Smooth muscle cell (in vitro differentiated cells): Measurements from ENCODE around the gene USP43. TPM values are rescaled to one million over a fixed set of nuclear protein-coding genes. Genes with fewer than 3 reads are reported as not detected.

Source experiments
- DNase-seq: peaks from one replicate; lab custom pipeline; 2025; ENCODE audit not compliant: unreplicated experiment; lab: John Stamatoyannopoulos, UW
- H2AFZ ChIP-seq: fragments of 200-600 bp; sonication (generic); 2 replicates; pipeline ENCODE4 v1.6.0; 2016; ENCODE audit warnings: antibody characterized with exemption, low read depth, mild to moderate bottlenecking
- H3F3A ChIP-seq: fragments of 200-600 bp; sonication (generic); 2 replicates; pipeline ENCODE4 v1.6.0; 2017; ENCODE audit warnings: antibody characterized with exemption, low read depth
- H3K27ac ChIP-seq: fragments of 200-600 bp; sonication (generic); 2 replicates; pipeline ENCODE4 v1.5.1; 2016; ENCODE audit warnings: low read depth, mild to moderate bottlenecking
- H3K27me3 ChIP-seq: fragments of 200-600 bp; sonication (generic); 2 replicates; pipeline ENCODE4 v1.6.1; 2016; ENCODE audit warnings: low read depth, mild to moderate bottlenecking
- H3K36me3 ChIP-seq: fragments of 200-600 bp; sonication (generic); 2 replicates; pipeline ENCODE4 v1.5.1; 2016; ENCODE audit warnings: low read depth
- H3K4me1 ChIP-seq: fragments of 200-600 bp; sonication (generic); 2 replicates; pipeline ENCODE4 v1.5.1; 2016; ENCODE audit warnings: low read depth
- H3K4me2 ChIP-seq: fragments of 200-600 bp; sonication (generic); 2 replicates; pipeline ENCODE4 v1.6.0; 2016; ENCODE audit warnings: mild to moderate bottlenecking
- H3K4me3 ChIP-seq: fragments of 200-600 bp; sonication (generic); 2 replicates; pipeline ENCODE4 v1.5.1; 2016; ENCODE audit warnings: mild to moderate bottlenecking
- H3K79me2 ChIP-seq: fragments of 200-600 bp; sonication (generic); 2 replicates; pipeline ENCODE4 v1.6.0; 2016; ENCODE audit warnings: low read depth, mild to moderate bottlenecking
- H3K9ac ChIP-seq: fragments of 200-600 bp; sonication (generic); 2 replicates; pipeline ENCODE4 v1.6.0; 2016; ENCODE audit warnings: low read depth
- H3K9me3 ChIP-seq: fragments of 200-600 bp; sonication (generic); replicated peaks from 2 replicates; pipeline ENCODE4 v1.5.1; 2016; ENCODE audit warnings: low read depth
- H4K20me1 ChIP-seq: fragments of 200-600 bp; sonication (generic); 2 replicates; pipeline ENCODE4 v1.6.0; 2016; ENCODE audit warnings: low read depth
- CTCF ChIP-seq: fragments of 200-600 bp; sonication (generic); IDR thresholded peaks from 2 replicates; pipeline ENCODE4 v1.5.1; 2017; ENCODE audit warnings: borderline replicate concordance, mild to moderate bottlenecking, antibody characterized with exemption; ENCODE audit not compliant: insufficient read depth, poor library complexity, severe bottlenecking
- WGBS: methylation state at CpG from one replicate; pipeline ENCODE4 v1.1.7; 2016; ENCODE audit warnings: low lambda C conversion rate; 5-methylcytosine and 5-hydroxymethylcytosine counted together
- polyA plus RNA-seq: library from polyadenylated mRNA; unstranded; fragments of >200 nt; fragmentation: Nextera tagmentation; extraction: Ambion mirVana; gene quantifications from 2 replicates; pipeline ENCODE4 v1.2.1, GENCODE V29; 2016
- total RNA-seq: library from RNA; depleted of rRNA; stranded (reverse); fragments of >200 nt; gene quantifications from 2 replicates; pipeline ENCODE4 v1.2.3, GENCODE V29; 2014

The USP43 gene
- total and polyA plus RNA-seq, 2 experiments from 2014 or later = 2.0 to 2.7 TPM

- Histone ChIP-seq H3K4me1 (no peaks in the 10 kb centered on the region), H3K9ac (no peak overlapping the region), H3F3A (no peaks in the 10 kb centered on the region), H3K36me3 (no peaks in the 10 kb centered on the region), H3K9me3 (no peaks in the 10 kb centered on the region), H3K4me2 (no peak overlapping the region), H3K27me3 (no peaks in the 10 kb centered on the region), H3K79me2 (no peaks in the 10 kb centered on the region), H3K4me3 (no peak overlapping the region), H4K20me1 (no peaks in the 10 kb centered on the region), H3K27ac (no peak overlapping the region), H2AFZ (no peak overlapping the region)
- TF ChIP-seq CTCF = no peak
- 82% methylated on average over 9 of the region's 9 CpGs for WGBS
- DNase-seq = no peak
Measured at GRCh38 chr17:9750524-9750923, 105.2 kb downstream of the USP43 start.

- H3K79me2 ChIP-seq = no peaks in the 10 kb centered on the region
- no peaks in the 10 kb centered on the region for H3F3A ChIP-seq
- H3K36me3 ChIP-seq = no peaks in the 10 kb centered on the region
- no peak overlapping the region for H3K27ac ChIP-seq
- H3K4me2 ChIP-seq = no peak overlapping the region
- no peaks in the 10 kb centered on the region for H3K9me3 ChIP-seq
- WGBS = 69% methylated on average over 3 of the region's 3 CpGs
- no peaks in the 10 kb centered on the region for H3K4me1 ChIP-seq
- no peak for DNase-seq
- no peaks in the 10 kb centered on the region for H3K27me3 ChIP-seq
- no peaks in the 10 kb centered on the region for H4K20me1 ChIP-seq
- no peak overlapping the region for H2AFZ ChIP-seq
- no peak overlapping the region for H3K9ac ChIP-seq
- no peak overlapping the region for H3K4me3 ChIP-seq
- TF ChIP-seq CTCF = no peak
Measured at GRCh38 chr17:9755083-9755482, 109.8 kb downstream of the USP43 start.

GRCh38 chr17:9760266-9760665, 114.9 kb downstream of the USP43 start:
- TF ChIP-seq CTCF = no peak
- no peak overlapping the region for H3K27ac ChIP-seq
- H3K9ac ChIP-seq = no peak overlapping the region
- H3F3A ChIP-seq = no peaks in the 10 kb centered on the region
- H3K4me2 ChIP-seq = no peak overlapping the region
- peaks cover 24% of the 10 kb centered on the region for H3K27me3 ChIP-seq
- H2AFZ ChIP-seq = no peak overlapping the region
- 79% methylated on average over 1 of the region's 1 CpG for WGBS
- DNase-seq = no peak
- no peaks in the 10 kb centered on the region for H3K4me1 ChIP-seq
- no peaks in the 10 kb centered on the region for H3K9me3 ChIP-seq
- H3K36me3 ChIP-seq = no peaks in the 10 kb centered on the region
- H3K79me2 ChIP-seq = no peaks in the 10 kb centered on the region
- no peaks in the 10 kb centered on the region for H4K20me1 ChIP-seq
- H3K4me3 ChIP-seq = no peak overlapping the region

- TF ChIP-seq CTCF = no peak
- WGBS = 81% methylated on average over 4 of the region's 4 CpGs
Measured at GRCh38 chr17:9763643-9764042, 118.3 kb downstream of the USP43 start.

More at GRCh38 chr17:9763643-9764042, 118.3 kb downstream of the USP43 start:
- no peaks in the 10 kb centered on the region for H3F3A ChIP-seq
- H4K20me1 ChIP-seq = no peaks in the 10 kb centered on the region
- H2AFZ ChIP-seq = no peak overlapping the region
- H3K9ac ChIP-seq = no peak overlapping the region
- H3K27ac ChIP-seq = no peak overlapping the region
- no peaks in the 10 kb centered on the region for H3K36me3 ChIP-seq
- H3K4me3 ChIP-seq = no peak overlapping the region
- peaks cover 40% of the 10 kb centered on the region for H3K27me3 ChIP-seq
- H3K9me3 ChIP-seq = no peaks in the 10 kb centered on the region
- H3K79me2 ChIP-seq = no peaks in the 10 kb centered on the region
- H3K4me2 ChIP-seq = no peak overlapping the region
- no peaks in the 10 kb centered on the region for H3K4me1 ChIP-seq
- DNase-seq = no peak
